GM23248 (cell line): ENCODE results near the gene USP48.

Experiments used
- EZH2 ChIP-seq: fragments of 200-600 bp; sonication (generic); IDR thresholded peaks from 2 replicates; pipeline ENCODE4 v1.6.1; 2018; ENCODE audit warnings: antibody characterized with exemption, mild to moderate bottlenecking; ENCODE audit not compliant: insufficient read depth, poor library complexity, severe bottlenecking
- EZH2phosphoT487 ChIP-seq: fragments of 200-600 bp; sonication (generic); IDR thresholded peaks from 2 replicates; pipeline ENCODE4 v1.6.1; 2018; ENCODE audit warnings: antibody characterized with exemption, moderate library complexity, mild to moderate bottlenecking, low read depth; ENCODE audit not compliant: insufficient read depth

- TF ChIP-seq EZH2 (no peak), EZH2phosphoT487 (no peak)
Observed at GRCh38 chr1:21775985-21776562, 6.9 kb downstream of the USP48 start.
